ENCODE results near the gene RAB40C.

RAB40C gene

DNA sequence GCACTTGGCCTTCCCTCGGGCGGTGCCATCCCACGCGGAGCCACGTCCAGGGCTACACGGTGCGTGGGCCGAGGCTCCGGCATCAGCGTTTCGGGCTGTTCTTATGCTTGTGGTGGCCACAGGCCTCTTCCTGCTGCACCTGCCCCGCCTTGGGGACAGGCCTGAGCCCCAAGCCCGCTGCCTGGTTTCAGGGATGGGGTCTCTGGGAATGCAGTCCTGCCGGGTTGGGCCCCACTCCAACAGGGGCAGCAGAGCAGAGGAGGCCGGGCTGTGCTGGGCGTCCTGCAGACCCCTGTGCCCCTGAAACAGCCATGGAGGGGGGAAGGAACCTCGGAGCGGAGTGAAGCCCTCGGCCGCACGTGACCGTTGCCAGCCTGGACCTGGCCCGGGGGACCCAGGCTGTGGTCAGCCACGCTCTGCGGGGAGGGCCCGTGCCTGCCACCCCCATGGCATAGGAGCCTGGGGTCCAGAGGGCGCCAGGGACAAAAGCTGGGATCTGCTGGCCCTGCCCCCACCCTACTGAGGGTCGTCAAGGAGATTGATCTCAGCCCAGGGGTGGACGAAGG, 40.5 kb downstream of the RAB40C start:
- no peak for DNase-seq

DNA sequence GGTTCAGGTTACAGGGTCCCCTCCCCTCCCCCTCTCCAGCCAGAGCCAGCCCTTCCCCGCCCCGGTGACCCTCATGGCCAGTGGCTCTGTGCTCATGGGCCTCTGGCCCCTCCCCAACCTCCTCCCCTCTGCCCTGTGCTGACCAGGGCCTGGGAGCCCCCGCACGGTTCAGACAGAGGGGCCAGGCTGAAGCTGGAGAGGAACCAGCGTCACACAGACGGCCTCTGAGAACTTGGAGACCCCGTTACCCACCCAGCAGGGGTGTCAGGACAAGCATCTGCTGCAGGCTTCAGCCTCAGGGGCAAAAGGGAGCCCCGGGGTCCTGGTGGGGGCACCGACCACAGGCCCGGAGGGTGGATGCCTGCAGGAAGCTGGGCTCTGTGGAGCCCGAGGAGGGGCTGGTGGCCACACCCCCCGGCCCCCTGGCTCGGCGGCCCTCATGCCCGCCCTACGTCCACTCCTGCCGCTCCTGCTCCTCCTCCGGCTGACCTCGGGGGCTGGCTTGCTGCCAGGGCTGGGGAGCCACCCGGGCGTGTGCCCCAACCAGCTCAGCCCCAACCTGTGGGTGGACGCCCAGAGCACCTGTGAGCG, 41.0 kb downstream of the RAB40C start, which contains the start of gene WFIKKN1:
Gene WFIKKN1, plus strand, starts transcription at position 171 of the 591 bp plus-strand sequence. Its CDS starts 269 bp downstream, at position 440.
- no peak for DNase-seq

DNA sequence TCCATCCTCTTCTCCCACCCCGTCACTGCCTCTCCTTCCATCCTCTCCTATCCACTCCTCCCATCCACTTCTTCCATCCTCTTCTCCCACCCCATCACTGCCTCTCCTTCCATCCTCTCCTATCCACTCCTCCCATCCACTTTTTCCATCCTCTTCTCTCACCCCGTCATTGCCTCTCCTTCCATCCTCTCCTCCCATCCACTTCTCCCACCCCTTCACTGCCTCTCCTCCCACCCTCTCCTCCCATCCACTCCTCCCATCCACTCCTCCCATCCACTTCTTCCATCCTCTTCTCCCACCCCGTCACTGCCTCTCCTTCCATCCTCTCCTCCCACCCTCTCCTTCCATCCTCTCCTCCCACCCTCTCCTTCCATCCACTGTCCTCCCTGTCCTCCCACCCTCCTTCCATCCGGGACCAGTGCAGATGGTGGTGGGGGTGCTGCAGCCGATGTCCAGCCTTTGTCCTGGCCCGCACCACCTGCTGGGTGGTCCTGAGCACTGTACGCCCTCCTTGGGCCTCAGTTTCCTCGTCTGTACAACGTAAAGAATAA, 42.0 kb downstream of the RAB40C start:
- DNase-seq, result no peak

DNA sequence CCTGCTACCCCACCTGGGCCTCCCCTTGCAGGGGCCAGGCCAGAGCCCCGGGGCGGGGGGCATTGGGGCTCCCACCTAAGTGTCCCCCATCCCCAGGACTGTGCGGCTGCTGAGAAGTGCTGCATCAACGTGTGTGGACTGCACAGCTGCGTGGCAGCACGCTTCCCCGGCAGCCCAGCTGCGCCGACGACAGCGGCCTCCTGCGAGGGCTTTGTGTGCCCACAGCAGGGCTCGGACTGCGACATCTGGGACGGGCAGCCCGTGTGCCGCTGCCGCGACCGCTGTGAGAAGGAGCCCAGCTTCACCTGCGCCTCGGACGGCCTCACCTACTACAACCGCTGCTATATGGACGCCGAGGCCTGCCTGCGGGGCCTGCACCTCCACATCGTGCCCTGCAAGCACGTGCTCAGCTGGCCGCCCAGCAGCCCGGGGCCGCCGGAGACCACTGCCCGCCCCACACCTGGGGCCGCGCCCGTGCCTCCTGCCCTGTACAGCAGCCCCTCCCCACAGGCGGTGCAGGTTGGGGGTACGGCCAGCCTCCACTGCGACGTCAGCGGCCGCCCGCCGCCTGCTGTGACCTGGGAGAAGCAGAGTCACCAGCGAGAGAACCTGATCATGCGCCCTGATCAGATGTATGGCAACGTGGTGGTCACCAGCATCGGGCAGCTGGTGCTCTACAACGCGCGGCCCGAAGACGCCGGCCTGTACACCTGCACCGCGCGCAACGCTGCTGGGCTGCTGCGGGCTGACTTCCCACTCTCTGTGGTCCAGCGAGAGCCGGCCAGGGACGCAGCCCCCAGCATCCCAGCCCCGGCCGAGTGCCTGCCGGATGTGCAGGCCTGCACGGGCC, 42.8 kb downstream of the RAB40C start:
- DNase-seq, result no peak

DNA sequence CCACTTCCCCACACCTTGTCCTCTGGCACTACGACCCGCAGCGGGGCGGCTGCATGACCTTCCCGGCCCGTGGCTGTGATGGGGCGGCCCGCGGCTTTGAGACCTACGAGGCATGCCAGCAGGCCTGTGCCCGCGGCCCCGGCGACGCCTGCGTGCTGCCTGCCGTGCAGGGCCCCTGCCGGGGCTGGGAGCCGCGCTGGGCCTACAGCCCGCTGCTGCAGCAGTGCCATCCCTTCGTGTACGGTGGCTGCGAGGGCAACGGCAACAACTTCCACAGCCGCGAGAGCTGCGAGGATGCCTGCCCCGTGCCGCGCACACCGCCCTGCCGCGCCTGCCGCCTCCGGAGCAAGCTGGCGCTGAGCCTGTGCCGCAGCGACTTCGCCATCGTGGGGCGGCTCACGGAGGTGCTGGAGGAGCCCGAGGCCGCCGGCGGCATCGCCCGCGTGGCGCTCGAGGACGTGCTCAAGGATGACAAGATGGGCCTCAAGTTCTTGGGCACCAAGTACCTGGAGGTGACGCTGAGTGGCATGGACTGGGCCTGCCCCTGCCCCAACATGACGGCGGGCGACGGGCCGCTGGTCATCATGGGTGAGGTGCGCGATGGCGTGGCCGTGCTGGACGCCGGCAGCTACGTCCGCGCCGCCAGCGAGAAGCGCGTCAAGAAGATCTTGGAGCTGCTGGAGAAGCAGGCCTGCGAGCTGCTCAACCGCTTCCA, 43.6 kb downstream of the RAB40C start:
- no peak for DNase-seq

DNA sequence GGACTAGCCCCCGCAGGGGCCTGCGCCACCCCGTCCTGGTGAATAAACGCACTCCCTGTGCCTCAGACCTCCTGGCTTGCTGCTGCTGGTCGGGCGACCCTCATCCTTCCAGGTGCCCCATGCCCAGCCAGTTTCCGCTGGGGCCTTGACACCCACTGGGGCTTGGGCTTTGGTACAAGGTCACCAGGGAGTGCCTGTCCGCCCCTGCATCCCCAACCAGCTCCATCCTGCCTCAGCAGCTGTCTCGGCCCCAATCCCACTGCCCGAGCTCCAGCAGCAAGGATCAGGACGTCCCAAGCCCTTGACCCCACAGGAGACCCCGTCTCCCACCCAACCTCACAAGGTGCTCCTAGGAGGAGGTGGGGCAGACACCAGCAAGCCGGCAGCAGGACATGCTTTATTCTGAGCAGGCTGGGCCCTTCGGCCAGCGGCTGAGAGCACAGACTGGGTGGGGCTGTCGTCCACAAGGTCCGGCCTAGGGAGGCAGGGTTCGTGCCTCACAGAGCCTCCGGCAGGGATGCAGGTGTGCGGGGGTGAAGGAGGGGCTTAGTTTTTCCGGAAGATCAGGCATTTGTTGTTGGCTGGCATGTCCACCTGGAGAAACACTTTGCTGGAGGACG, 44.3 kb downstream of the RAB40C start:
- DNase-seq, result no peak

DNA sequence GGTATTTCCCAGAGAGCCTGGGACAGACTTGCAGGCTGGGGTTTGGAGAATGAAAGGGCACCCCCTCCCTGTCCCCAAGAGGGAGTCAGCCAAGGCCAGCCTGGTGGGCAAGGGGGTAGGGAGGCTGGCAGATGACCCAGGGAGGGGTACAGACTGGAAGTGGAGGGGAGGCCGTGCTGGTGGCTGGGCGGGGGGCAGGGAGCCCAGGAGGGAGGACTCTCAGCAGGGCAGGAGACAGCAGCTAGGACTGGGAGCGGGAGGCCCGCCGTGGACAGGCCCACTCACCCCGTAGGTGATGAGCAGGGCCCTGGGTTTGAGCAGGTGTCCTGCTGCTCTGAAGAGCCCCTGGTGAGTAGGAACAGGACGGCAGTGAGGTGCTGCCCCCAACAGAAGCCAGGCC, 45.1 kb downstream of the RAB40C start:
- no peak for DNase-seq

DNA sequence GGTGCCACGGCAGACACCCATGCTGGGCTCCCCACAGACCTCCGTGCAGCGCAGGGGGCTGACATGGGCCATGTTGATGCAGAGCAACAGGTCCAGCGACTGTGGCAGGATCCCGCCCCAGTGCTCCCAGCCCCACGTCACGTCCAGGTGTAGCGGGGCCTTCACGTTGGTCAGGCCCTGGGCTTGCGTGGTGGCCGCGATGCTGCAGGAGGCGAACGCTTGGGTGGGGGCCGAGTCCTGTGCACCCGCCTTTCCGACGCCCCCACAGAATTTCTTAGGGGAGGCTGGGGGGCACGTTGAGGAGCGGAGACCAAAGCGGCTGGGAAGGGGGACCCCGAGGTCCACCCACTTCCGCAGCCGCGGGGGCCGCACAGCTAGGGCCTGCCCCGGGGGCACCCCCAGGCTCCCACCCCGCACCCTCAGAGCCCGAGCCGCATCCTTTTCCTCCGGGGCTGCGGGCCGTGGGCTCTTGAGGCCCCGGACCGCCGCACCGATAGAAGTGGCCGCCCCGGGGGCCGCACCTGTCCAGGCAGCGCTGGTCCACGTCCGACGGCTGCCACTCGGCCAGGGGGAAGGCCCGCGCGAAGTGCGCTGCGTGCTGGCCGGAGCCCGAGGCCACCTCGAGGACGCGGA, 45.8 kb downstream of the RAB40C start:
- DNase-seq, result peak in 3 of 56 donors; percentile 15 to 52 (median 20)

DNA sequence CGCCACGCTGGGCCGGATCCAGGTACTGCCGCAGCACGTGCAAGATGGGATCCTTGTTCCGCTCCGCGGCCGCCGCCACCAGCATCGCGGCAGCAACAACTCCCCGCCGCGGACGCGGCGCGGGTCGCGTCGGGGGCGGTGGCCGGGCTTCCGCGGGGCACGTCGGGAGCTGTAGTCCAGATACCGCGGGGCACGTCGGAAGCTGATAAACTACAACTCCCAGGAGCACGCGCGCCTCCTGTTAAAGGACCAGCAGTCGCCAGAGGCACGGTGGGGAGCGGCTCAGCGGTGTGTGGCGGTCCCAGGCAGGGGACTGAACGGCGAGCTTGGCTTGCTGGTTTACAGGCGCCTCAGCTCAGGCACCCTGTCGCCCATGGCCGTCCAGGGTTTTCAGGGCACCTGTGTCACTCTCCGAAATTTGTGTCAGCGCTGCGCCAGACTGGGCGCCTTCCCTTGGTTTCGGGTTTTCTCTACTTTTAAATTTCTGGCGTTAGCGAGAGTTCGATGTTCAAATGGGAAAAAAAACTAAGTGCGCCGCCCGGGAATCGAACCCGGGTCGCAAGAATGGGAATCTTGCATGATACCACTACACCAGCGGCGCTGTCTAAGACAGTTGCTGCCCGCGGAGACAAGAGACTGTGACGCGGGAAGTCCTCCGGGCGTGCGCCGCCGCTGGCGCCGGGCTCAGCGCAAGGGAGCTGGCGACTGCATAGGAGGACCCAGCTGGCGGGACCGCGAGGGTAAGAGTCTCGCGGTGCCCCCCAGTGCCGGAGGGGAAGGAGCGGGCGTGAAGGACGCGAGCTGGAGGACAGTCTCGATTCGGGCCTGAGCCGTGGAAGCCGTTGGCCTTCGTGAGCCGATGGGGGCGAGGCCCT, 46.6 kb downstream of the RAB40C start, which contains the start of gene METTL26:
Gene METTL26, minus strand, starts transcription at position 100 of the 875 bp plus-strand sequence. Its CDS starts 15 bp downstream, at position 85.
- DNase-seq, result peak; percentile 49 to 100 (median 96)

DNA sequence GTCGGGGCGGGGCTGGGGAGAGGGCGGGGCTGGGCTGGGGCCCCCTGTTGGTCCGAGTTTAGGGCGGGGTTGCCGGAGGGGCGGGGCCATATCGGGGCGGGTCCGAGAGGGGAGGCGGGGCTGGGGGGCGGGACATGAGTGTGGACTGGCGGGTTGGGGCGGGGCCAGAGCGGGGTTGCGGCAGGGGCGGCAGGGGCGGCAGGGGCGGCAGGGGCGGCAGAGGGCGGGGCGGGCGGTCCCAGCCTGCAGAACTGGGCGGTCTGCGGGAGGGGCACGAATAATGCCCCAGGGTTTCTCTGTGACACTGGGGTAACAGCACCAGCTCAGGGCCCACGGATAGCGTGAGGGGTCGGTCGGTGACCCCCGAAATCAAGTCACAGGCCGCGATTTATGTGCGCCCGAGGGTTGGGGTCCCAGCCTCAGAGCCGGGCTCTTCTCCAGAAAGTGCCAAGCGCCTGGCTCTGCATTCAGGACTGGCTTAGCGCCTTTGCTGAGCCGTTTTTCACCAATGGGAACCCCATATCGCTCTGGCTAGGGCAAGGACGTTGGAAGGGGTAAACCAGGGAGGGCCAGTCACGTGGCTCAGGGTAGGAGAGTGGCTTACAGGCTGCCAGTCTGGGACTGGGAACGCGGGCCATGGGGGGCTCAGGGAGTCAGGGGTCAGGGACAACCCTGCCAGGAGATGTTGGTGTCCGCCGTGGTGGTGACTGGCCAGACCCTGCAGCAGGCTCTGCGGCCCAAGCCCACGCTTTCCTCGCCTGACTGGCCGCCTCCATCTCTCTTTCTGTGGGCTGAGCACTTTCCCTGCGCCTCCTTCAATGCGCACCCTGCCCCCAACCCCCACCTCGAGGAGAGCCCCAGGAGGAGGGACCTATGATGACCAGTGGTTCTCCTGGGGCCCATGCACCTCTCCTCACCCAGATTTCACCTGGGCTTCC, 47.5 kb downstream of the RAB40C start:
- peak in 47 of 56 donors; percentile 29 to 99 (median 95) for DNase-seq

DNA sequence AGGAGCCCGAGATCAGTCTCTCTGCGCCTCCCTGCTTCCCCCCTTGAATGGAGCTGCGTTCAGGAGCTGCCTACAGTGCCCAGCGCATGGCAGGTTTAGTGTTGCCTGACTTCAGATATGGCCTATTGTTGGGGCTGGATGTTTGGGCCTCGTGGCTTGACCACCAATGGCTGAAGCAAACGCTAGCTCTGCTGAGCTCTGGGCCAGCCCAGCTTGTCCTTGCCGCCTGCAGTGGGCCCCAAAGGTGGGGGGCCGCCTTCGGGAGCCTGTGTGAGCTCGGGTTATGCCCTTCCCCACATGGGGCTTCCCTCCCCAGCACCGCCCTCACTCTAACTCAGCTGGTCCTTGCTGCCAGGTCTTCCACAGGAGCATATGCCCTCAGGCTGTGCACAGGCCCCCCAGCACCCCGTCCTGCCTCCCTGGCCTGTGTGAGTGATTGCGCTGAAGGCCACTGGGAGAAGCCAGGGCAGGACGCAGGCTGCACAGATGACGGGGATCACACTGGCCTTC, 48.2 kb downstream of the RAB40C start:
- no peak for DNase-seq

DNA sequence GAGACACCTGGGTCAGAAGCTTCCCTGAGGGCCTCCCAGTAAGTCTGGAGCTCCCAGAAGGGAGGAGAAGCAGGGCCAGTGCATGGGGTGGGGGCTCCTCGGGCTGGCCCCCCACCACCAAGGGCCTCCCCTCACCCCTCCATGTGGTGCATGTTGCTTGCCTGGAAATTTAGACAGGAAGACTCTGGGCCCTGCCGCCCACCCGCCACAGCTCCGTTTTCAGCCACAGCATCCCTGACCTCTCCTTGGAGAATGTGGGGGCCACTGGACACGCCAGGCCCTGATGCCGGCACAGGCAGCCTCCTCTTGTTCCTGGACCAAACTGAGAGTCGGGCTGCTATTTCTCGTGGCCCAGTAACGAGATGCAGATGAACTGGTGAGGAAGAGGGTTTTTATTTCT, 49.0 kb downstream of the RAB40C start:
- no peak for DNase-seq

DNA sequence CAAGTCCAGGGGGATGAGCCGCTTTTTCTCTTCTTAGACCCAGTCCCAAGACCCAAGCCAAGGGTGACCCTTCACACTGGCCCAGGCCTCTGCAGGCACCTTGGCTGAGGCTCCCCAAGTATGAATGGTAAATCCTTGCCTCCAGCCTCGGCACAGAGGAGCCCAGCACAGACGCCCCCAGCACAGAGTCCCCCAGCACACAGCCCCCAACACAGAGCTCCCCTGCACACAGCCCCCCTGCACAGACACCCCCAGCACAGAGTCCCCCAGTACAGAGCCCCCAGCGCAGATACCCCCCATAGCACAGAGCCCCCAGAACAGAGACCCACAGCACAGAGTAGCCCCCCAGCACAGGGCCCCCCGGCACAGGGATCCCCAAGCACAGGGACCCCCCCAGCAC, 50.7 kb downstream of the RAB40C start:
- no peak for DNase-seq

DNA sequence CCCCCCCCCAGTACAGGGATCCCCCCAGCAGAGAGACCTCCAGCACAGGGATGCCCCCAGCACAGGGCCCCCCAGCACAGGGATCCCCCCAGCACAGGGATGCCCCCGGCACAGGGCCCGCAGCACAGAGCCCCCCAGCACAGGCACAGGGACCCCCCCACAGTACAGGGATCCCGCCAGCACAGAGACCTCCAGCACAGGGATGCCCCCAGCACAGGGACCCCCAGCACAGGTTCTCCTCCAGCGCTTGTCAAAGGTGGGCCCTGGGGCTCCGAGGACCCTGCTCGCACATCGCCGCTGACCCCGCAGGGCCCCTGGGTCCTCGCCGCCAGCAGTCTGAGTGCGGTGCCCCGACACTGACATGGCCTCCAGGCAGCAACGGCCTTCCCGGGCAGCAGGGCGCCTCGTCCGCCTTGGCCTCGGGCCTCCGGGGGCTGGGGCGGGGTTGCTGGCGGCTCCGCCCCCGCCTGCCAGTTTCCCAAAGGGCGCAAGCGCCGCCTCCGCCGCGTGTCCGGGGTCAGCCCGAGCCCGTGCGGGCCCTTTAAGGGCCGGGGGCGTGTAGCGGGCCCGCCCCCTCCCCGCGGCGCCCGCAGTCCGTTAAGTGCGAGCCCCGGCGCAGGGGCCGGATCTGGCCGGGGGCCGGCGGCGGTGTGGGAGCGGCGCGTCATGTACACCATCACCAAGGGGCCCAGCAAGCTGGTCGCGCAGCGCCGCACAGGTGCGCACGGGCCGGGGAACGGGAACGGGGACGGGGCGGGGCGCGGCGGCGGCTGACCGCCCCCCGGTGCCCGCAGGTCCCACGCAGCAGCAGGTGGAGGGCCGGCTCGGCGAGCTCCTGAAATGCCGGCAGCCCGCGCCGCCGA, 51.7 kb downstream of the RAB40C start, which contains the start of gene MCRIP2:
Gene MCRIP2, plus strand, starts transcription at position 503 of the 863 bp plus-strand sequence. Its CDS starts 164 bp downstream, at position 667.
- DNase-seq, result peak in 52 of 56 donors; percentile 11 to 86 (median 63)

DNA sequence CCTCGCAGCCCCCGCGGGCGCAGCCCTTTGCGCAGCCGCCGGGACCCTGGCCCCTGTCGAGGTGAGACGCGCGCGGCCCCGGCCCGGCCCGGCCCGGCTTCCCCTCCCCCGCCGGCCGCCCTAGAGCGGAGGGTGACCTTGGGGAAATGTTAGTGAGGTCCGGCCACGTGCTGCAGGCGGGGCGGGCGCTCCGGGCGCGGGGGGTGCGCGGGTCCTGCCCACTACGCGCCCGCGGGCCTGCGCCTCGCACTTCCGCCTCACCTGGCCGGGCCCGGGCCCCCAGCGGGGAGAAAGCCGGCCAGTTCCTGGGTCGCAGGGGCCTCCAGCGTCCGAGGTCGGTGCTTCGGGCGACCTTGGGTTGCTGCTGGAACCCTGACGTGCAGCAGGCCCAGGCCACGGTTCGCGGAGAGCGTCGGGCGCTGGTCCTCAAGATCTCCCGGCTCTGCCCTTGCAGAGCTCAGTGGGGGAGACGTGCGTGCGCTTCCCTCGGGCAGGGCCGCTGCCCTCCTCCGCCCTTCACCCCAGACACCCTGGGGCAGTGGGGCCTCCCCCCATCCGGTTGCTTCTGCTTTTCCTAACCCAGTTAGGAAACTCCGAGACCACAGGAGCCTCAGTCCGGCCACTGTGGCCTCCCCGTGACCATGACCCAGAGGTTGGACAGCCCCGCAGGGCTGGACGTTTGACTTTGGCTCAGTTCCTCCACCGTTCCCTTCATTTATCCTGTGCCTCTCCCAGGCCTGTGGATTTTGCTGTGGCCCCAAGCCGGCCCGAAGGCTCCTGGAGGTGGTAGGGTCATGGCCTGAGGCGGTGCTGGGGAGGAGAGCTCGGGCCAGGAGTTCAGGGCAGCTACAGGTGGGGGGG, 52.6 kb downstream of the RAB40C start:
- DNase-seq, result peak in 22 of 56 donors; percentile 12 to 60 (median 29)

DNA sequence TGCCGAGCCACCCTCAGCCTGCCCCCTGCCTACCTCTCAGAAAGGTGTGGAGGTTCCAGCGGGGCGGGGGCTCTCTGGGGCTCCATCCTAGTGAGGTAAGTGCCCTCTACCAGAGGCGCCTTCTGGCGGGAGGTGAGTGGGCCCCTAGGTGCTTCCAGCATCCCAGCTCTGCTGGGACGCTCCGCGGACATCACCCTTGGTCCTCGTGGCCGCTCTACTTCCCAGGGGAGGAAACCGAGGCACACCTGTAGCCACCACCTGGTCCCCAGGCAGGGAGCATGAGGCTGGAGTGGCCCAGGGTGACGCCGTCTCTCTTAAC, 53.1 kb downstream of the RAB40C start:
- no peak for DNase-seq
